ENCODE results near the gene CDK2AP2. TPM values are rescaled to one million over a fixed set of nuclear protein-coding genes. Genes with fewer than 3 reads are reported as not detected.

The CDK2AP2 gene
- total and polyA plus RNA-seq, 9 of the 15 experiments (the other 6 are each of a cell fraction or from before 2014, with no cell fraction given): 4.4 to 47.4 (median 21.7) TPM

GRCh38 chr11:67463680-67464410 lies 44.1 kb downstream of the CDK2AP2 start (continued):
- TF ChIP-seq, protein P1, sequence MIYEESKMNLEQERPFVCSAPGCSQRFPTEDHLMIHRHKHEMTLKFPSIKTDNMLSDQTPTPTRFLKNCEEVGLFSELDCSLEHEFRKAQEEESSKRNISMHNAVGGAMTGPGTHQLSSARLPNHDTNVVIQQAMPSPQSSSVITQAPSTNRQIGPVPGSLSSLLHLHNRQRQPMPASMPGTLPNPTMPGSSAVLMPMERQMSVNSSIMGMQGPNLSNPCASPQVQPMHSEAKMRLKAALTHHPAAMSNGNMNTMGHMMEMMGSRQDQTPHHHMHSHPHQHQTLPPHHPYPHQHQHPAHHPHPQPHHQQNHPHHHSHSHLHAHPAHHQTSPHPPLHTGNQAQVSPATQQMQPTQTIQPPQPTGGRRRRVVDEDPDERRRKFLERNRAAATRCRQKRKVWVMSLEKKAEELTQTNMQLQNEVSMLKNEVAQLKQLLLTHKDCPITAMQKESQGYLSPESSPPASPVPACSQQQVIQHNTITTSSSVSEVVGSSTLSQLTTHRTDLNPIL (CRISPR knock-in tag; IDR thresholded peaks at IDR 0.05): no peak
- TF ChIP-seq ZNF140 (CRISPR knock-in tag; IDR thresholded peaks at IDR 0.05): no peak
- TF ChIP-seq HCFC1 (IDR thresholded peaks at IDR 0.05; ENCODE audit: low read depth, low read length): peak; percentile 47
- TF ChIP-seq ATF1 (CRISPR knock-in tag; IDR thresholded peaks at IDR 0.05): peak; percentile 72; the same call in 1 of the 2 replicates
- TF ChIP-seq ATF1 (tag; IDR thresholded peaks at IDR 0.05): peak; percentile 95
- no peak; the same call in 1 of the 2 replicates for TF ChIP-seq ZNF77 (CRISPR knock-in tag; IDR thresholded peaks at IDR 0.05)
- no peak for TF ChIP-seq NFIX (CRISPR knock-in tag; IDR thresholded peaks at IDR 0.05; ENCODE audit: low read depth)
- peak; percentile 19 for TF ChIP-seq SAP30 (IDR thresholded peaks at IDR 0.05; ENCODE audit: borderline replicate concordance, insufficient read depth, low read depth, low read length, poor library complexity, severe bottlenecking)
- peak in 2 of 3 experiments; percentile 21 to 34; a peak in 1 of 6 replicates for TF ChIP-seq ZBTB11 (CRISPR knock-in tag; IDR thresholded peaks at IDR 0.05)
- TF ChIP-seq, protein P2, sequence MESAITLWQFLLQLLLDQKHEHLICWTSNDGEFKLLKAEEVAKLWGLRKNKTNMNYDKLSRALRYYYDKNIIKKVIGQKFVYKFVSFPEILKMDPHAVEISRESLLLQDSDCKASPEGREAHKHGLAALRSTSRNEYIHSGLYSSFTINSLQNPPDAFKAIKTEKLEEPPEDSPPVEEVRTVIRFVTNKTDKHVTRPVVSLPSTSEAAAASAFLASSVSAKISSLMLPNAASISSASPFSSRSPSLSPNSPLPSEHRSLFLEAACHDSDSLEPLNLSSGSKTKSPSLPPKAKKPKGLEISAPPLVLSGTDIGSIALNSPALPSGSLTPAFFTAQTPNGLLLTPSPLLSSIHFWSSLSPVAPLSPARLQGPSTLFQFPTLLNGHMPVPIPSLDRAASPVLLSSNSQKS (CRISPR knock-in tag; IDR thresholded peaks at IDR 0.05): no peak
- TF ChIP-seq GATA2 (CRISPR knock-in tag; IDR thresholded peaks at IDR 0.05): no peak
- TF ChIP-seq, protein P3, sequence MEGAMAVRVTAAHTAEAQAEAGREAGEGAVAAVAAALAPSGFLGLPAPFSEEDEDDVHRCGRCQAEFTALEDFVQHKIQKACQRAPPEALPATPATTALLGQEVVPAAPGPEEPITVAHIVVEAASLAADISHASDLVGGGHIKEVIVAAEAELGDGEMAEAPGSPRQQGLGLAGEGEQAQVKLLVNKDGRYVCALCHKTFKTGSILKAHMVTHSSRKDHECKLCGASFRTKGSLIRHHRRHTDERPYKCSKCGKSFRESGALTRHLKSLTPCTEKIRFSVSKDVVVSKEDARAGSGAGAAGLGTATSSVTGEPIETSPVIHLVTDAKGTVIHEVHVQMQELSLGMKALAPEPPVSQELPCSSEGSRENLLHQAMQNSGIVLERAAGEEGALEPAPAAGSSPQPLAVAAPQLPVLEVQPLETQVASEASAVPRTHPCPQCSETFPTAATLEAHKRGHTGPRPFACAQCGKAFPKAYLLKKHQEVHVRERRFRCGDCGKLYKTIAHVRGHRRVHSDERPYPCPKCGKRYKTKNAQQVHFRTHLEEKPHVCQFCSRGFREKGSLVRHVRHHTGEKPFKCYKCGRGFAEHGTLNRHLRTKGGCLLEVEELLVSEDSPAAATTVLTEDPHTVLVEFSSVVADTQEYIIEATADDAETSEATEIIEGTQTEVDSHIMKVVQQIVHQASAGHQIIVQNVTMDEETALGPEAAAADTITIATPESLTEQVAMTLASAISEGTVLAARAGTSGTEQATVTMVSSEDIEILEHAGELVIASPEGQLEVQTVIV (CRISPR knock-in tag; IDR thresholded peaks at IDR 0.05; ENCODE audit: borderline replicate concordance): no peak
- TF ChIP-seq FOXO4 (CRISPR knock-in tag; IDR thresholded peaks at IDR 0.05): 0 out of 2 replicates have a peak, but pooled peaks have one; percentile 37
- TF ChIP-seq, protein P4, sequence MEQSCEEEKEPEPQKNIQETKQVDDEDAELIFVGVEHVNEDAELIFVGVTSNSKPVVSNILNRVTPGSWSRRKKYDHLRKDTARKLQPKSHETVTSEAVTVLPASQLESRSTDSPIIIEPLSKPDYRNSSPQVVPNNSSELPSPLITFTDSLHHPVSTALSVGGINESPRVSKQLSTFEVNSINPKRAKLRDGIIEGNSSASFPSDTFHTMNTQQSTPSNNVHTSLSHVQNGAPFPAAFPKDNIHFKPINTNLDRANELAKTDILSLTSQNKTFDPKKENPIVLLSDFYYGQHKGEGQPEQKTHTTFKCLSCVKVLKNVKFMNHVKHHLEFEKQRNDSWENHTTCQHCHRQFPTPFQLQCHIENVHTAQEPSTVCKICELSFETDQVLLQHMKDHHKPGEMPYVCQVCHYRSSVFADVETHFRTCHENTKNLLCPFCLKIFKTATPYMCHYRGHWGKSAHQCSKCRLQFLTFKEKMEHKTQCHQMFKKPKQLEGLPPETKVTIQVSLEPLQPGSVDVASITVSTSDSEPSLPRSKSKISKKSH (CRISPR knock-in tag; IDR thresholded peaks at IDR 0.05): no peak
